Measurements from ENCODE around the gene ITPRIP.

Gene ITPRIP

DNA sequence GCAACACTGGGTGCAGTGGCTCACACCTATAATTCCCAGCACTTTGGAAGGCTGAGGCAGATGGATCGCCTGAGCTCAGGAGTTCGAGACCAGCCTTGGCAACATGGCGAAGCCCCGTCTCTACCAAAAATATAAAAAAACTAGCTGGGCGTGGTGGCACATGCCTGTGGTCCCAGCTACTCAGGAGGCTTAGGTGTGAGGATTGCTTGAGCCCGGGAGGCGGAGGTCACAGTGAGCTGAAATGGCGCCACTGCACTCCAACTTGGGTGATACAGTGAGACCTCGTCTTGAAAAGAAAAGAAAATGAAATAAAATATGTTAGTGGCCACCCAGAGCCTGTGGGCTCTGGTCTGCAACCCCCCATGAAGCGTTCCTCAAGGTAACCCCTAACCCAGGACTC is 13.3 kb downstream of the ITPRIP start:
- DNase-seq = no peak

- no peak for DNase-seq
Measured at GRCh38 chr10:104324221-104324686, 14.0 kb downstream of the ITPRIP start.

DNA sequence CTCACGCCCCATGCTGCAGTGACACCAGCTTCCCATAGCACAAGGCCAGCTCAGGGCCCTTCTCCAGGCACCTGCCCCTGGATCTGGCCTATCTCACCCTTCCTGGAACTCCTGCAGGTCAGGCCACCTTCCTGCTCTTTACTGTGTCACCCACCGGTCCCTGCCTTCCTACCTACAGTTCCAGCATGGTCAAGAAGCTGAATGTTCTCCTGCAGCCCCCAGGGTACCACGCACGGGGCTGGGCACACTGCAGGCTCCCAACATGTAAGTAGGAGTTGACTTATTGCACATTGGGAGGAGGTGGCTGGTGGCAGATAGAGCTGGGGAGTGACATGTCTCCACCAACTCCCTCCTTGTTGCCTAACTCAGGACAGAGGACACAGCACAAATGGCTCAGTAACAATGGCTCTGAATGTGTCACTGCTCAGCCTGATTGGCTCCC is 14.5 kb downstream of the ITPRIP start:
- DNase-seq = no peak

DNA sequence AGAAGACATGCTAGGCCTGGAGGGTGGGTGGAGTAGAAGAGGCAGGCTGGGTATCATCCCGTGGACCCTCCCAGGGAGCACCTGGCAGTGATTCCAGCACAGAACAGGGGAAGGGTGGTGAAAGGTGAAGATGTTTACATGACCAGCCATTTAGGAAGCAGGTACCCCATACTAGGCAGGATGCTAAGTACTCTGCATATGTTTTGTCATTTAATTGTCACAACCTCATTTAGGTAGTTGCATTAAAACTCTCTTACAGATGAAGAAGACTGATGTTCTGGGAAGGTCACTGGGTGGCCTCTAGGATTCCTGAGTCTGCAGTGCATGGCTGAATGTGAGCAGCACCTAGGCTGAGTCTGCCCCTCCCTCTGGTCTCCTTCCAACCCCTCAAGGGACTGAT is 15.2 kb downstream of the ITPRIP start:
- no peak for DNase-seq

DNA sequence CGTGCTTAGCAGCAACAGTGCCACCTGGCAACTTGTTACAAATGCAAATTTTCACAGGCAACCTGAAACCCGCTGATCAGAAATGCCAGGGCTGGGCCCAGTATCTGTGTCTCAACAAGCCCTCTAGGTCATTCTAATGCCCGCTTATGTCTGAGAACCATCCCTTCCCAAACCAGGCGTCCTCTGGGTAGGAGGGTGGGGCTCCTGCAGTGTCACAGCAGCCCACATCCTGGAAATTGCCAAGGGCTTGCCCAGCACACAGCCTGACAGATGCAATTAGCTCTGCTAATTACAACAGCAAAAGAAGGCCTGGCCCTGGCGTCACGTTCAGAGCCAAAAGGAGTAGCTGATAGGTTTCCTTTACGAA is 15.9 kb downstream of the ITPRIP start:
- DNase-seq = no peak

DNA sequence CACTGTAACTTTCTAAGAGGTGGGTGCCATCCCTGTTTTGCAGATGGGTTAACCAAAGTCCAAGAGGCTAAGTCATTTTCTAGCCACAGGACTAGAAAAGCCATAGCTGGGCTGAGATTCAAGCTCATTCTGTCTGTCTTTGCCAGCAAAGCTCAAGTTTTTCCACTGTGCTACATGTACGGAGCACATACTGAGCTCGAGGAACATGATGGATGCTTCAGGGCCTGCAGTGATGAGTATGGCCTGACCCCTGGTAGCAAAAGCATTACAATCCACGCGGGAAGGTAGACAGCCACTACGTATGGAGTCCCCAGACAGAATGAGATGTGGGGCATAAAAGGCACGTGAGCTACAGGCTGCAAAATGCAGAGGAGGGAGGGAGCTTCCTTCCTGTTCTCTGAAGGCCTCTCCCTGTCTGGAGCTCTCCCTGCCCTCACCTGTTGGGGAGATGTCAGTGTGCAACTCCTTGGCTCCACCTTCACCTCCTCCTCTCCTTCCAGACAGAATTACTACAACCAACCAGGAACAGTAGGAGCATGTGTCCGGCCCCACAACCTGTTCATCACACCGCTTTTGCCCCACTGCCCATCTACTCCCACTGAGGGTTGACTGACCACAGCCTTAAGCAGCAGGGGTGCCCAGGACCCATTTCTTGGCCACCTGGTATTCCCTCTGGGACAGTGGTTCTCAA is 16.4 kb downstream of the ITPRIP start:
- no peak for DNase-seq

DNA sequence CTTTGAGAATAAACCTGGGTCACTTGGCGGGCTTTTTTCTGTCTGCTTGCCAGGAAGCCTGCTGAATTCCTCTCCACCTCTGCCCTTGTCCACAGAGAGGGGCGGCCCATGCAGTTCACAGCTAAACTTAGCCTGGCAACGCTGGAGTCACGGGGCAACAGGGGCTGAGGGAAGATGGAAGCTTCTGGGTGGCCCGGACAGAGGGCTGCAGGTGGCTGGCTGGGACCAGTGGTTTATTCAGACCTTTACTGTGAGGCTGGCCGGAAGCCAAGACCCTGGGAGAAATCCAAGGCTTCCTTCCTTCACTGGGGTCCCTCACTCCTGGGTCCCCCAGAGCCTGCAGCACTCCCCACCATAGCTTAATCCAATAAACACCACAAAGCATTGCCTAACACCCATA is 17.0 kb downstream of the ITPRIP start:
- DNase-seq = no peak

GRCh38 chr10:104318810-104319741 is 19.2 kb downstream of the ITPRIP start:
- DNase-seq = no peak

GRCh38 chr10:104318326-104318725 is 19.9 kb downstream of the ITPRIP start:
- no peak for DNase-seq

DNA sequence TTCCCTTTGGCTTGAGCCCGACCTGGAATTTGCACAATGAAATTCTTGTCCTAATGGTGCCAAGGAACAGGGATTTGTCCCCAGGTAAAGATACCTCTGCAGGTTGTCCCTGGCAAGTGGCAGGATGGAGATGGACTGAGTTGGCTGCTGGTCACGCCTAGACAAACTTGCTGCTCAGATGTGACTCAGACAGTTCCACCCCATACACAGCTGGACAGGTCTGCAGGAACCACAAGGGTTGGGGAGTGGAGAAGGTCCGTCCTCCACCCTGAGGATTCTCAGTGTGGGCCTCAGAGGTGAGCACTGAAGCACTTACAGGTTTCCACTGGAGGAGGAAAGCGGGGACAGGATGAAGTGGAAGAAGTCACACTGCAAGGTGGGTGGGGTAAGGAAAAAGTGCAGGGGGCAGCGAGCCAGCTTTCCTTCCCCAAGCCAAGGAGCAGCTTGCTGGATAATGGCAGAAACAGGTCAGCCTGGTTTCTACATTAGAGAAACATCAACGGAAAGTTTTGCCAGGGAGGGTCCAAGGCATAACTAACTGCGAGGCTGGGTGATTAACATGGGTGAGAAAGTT is 20.5 kb downstream of the ITPRIP start:
- DNase-seq = no peak

DNA sequence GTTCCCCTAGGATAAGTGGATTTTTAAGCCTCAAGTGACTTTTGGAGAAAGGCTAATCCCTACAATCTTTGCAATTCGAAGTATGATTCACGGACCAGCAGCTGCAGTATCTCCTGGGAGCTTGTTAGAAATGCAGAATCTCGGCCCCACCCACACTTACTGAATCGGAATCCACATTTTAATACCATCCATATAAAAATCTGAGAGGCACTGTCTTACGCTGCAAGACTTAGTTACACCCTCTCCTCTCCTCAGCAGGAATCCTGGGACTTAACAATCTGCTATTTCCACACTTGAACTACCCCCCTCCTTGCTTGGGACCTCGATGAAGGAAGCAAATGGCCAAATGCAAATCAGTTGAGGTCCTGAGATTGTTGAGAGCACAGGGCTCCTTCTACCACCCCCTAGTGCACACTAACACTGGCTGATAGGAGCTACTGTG is 21.0 kb downstream of the ITPRIP start:
- DNase-seq = no peak

- DNase-seq = no peak
Measured at GRCh38 chr10:104316321-104317099, 21.8 kb downstream of the ITPRIP start.

- no peak for DNase-seq
Measured at GRCh38 chr10:104315486-104315921, 22.8 kb downstream of the ITPRIP start.

DNA sequence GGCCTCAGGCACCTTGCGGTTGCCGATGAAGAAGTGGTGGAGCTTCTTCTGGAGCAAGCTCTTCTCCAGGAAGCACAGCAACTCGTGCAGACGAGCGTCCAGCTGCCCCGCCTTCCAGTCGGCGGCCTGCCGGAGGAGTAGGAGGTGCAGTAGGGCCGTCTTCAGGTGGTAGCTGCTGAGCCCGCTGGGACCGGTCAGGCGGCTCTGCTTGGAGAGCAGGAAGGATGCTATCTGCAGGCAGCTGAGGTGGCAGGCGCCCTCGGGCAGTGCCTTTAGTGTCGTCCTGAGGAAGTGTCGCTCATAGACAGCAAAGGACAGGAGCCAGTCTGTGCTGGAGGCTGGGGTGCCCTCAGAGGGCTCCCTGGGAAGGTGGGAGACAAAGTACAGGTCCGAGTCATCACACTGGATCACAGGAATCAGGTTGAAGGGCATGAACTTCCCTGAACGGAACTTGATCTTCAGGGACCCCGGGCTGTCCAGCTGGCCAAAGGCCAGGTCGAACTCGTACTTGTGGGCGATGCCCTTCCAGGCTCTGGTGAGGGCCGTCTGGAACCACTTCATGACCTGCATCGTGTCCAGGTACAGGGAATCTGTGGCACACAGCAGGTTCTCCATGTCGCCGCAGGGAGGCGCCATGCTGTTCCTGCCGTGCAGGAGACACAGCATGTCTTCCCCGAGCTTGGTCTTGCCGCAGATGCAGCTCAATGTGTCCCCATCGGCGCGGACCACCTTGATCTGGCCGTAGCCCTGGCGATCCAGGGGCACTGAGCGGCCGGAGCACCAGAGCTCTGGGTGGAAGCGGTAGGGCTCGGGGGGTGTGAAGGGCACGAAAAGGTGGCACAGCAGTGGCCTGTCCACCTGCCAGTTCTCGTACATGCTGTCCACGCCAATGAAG is 23.4 kb downstream of the ITPRIP start:
- no peak for DNase-seq

DNA sequence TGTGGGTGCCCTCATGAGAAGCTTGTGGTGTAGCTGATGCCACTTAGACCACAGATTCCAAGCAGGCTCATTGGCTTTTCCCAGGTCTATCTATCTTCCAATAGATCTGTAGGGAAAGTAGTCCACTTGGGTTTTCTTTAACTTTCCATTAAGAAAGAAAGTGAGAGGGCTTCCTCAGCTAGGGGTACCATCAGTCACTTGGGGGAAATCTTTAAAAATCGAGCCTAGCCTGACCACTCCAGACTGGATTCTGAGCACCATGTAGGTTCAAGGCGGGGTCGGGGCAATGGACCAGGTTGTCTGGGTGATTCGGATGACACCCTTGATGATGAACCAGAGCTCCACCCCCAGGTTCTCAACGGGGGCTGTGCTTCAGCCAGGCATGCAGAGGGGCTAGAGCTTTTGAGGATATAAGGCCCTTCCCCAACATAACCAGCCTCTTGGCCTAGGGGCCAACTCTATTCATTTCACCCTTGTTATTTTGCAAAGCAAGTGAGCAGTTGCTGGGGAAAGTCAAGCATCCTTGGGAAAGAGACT is 27.0 kb downstream of the ITPRIP start:
- DNase-seq = no peak

DNA sequence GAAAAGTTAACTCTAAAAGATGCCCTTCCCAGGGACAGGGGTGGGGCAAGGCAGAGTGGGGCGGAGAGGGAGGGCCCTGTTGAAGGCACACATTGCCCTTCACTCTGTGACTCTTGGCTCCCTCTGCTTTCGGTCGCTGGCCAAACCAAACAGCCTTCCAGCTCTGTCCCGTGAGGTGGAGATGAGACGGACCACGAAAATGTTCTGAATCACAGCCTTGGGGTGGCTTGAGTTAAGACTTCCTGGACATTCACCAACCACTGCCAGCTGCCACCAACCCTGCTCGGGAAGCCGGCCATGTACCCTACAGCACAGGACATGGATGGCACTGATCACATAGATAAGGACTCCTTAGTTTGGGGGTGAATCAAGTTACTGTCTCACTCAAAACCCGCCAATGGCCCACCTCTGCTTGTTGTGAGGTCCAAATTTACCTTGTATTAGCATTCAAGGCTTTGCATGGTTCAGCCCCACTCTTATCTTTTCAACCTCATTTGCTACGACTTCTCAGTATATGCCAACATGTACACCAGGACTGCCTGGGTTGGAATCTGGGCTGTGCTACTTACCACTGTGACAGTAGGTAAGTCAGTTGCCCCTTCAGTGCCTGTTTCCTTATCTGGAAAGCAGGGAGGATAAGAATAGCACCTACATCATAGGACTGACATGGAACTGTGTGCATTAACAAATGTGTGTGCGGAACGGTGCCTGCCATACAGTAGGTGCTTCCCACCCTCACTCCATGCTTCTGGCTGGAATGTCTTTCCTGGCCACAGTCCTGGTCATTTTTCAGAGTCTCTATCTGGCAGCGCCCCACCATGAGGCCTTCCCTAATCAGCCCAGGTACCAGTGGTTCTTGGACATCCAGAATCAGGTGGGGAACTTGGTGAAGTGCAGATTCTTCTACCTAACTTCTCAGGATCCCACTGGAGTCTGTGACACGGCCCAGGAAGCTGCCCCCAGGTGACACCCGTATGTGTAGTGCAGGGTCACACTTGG is 28.0 kb downstream of the ITPRIP start:
- no peak for DNase-seq

DNA sequence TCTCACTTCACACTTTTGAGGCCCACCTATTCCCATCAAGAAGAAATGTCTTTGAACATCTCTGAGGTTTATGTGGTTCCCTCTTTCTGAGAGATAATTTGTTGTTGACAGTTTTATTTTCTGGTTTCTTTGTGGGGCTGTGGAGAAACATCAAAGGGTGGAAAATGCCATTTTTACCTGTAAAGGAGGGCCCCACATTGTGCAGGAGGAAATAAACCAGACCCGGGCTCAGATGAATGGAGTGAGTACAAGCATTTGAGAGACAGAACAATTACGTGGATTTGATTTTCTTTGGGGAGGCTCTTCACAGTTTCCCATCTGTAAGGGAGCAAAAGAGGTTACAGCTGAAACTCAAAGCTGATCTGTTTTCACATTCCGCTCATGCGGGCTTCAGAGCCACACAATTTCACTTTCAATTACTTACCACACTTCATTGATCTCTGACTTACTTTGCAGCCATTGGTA is 29.8 kb downstream of the ITPRIP start:
- no peak for DNase-seq

DNA sequence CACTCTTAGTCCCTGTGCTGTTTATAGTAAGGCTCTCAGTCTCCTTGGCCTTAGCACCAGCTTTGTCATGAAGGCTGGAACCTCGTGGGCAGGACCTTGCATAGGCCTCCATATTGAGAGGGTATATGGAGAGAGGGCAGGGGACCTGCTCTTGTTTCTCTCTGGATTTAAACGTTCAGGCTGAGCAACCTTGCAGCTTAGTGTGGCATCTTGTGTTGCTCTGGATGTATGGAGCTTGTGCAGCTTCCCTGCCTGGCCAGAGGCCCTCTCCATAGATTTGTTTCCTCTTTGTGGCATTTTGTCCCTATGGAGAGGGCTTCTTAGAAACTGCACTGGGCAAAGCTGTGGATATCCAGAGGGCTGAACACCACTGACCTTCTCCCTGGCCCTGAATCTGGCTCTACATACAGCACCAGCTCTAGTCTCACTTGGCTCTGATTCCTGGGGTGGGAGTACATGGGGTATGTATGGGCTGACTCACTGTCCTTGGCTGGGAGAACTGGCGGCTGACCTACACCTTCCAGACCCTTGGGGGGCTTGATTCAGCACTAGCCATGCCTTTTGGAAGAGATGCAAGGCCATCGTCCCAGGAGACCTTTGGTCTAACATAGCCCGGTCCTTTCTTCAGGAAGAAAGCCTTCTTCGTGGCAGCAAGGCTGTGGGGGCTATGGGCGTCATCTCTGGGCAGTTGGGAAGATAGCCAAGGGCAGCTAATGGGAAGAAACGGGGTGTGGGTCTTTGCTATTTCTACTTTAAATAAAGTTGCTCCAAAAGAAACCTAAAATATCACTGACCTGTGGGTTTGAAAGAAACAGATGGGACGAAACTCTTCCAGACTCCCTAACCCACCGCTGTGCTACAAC is 30.5 kb downstream of the ITPRIP start:
- no peak for DNase-seq

GRCh38 chr10:104306897-104307296 is 31.4 kb downstream of the ITPRIP start:
- no peak for DNase-seq

Data from cortex of kidney (tissue), 1 donor.